CD4-positive, alpha-beta T cell treated with Interleukin-15 for 4 hours (primary cell): ENCODE measurements around the gene ERMARD.

Experiments used
- DNase-seq: peaks from one replicate; pipeline ENCODE4 v3.0.0-alpha.2; 2020; ENCODE audit warnings: low spot score

ERMARD gene

GRCh38 chr6:169783971-169784820 is 32.8 kb downstream of the ERMARD start:
- DNase-seq = no peak

GRCh38 chr6:169784821-169785340 is 33.5 kb downstream of the ERMARD start:
- no peak for DNase-seq

GRCh38 chr6:169785566-169785965 is 34.1 kb downstream of the ERMARD start:
- no peak for DNase-seq

- DNase-seq = no peak
Observed at GRCh38 chr6:169786349-169786748, 34.9 kb downstream of the ERMARD start.

- no peak for DNase-seq
Observed at GRCh38 chr6:169787797-169788196, 36.4 kb downstream of the ERMARD start.

GRCh38 chr6:169788809-169789145 is 37.4 kb downstream of the ERMARD start:
- DNase-seq = no peak

GRCh38 chr6:169789146-169789943 is 37.9 kb downstream of the ERMARD start:
- DNase-seq = no peak

GRCh38 chr6:169789944-169790927 is 38.8 kb downstream of the ERMARD start:
- DNase-seq = peak; percentile 72

- no peak for DNase-seq
Observed at GRCh38 chr6:169791721-169792131, 40.3 kb downstream of the ERMARD start.

- no peak for DNase-seq
Observed at GRCh38 chr6:169792306-169793015, 41.0 kb downstream of the ERMARD start.

GRCh38 chr6:169793408-169793807 is 42.0 kb downstream of the ERMARD start:
- DNase-seq = no peak

GRCh38 chr6:169794317-169795055 is 43.1 kb downstream of the ERMARD start:
- DNase-seq = no peak

GRCh38 chr6:169795196-169795595 is 43.8 kb downstream of the ERMARD start:
- no peak for DNase-seq

GRCh38 chr6:169798764-169799473 is 47.5 kb downstream of the ERMARD start:
- no peak for DNase-seq

GRCh38 chr6:169799474-169799926 is 48.1 kb downstream of the ERMARD start:
- no peak for DNase-seq

- no peak for DNase-seq
Observed at GRCh38 chr6:169800116-169800667, 48.8 kb downstream of the ERMARD start.

- no peak for DNase-seq
Observed at GRCh38 chr6:169800668-169801395, 49.4 kb downstream of the ERMARD start.

- no peak for DNase-seq
Observed at GRCh38 chr6:169801396-169802160, 50.2 kb downstream of the ERMARD start.
